DMS79 (cell line): ENCODE results near the gene PLXNA2.
A peak's percentile ranks its signal among the peaks of the same experiment; 100 is the strongest.

Experiments
- DNase-seq: peaks from one replicate; lab custom pipeline; 2025; lab: John Stamatoyannopoulos, UW

PLXNA2 gene

GRCh38 chr1:208264469-208265121 is 20.4 kb upstream of the PLXNA2 start:
- no peak for DNase-seq

GRCh38 chr1:208261874-208262273 is 17.7 kb upstream of the PLXNA2 start:
- no peak for DNase-seq

- no peak for DNase-seq
Measured at GRCh38 chr1:208258277-208258676, 14.1 kb upstream of the PLXNA2 start.

- DNase-seq, result no peak
Measured at GRCh38 chr1:208257351-208257750, 13.2 kb upstream of the PLXNA2 start.

- DNase-seq, result no peak
Measured at GRCh38 chr1:208256556-208256955, 12.4 kb upstream of the PLXNA2 start.

- no peak for DNase-seq
Measured at GRCh38 chr1:208256091-208256490, 11.9 kb upstream of the PLXNA2 start.

GRCh38 chr1:208254862-208255261 is 10.7 kb upstream of the PLXNA2 start:
- DNase-seq, result no peak

- no peak for DNase-seq
Measured at GRCh38 chr1:208254376-208254775, 10.2 kb upstream of the PLXNA2 start.

- no peak for DNase-seq
Measured at GRCh38 chr1:208252836-208253576, 8.8 kb upstream of the PLXNA2 start.

- no peak for DNase-seq
Measured at GRCh38 chr1:208251911-208252835, 8.0 kb upstream of the PLXNA2 start.

GRCh38 chr1:208251015-208251414 is 6.8 kb upstream of the PLXNA2 start:
- DNase-seq, result no peak

GRCh38 chr1:208250613-208251012 is 6.4 kb upstream of the PLXNA2 start:
- no peak for DNase-seq

GRCh38 chr1:208248991-208249696 is 5.0 kb upstream of the PLXNA2 start:
- DNase-seq, result no peak

GRCh38 chr1:208248307-208248801 is 4.2 kb upstream of the PLXNA2 start:
- no peak for DNase-seq

GRCh38 chr1:208247696-208248095 is 3.5 kb upstream of the PLXNA2 start:
- DNase-seq, result no peak

- peak; percentile 81 for DNase-seq
Measured at GRCh38 chr1:208245185-208245705, 1.1 kb upstream of the PLXNA2 start.

- DNase-seq, result no peak
Measured at GRCh38 chr1:208243527-208243966, 637 bp downstream of the PLXNA2 start.

GRCh38 chr1:208242941-208243526 is 1.1 kb downstream of the PLXNA2 start:
- no peak for DNase-seq

GRCh38 chr1:208242146-208242545 is 2.0 kb downstream of the PLXNA2 start:
- no peak for DNase-seq

GRCh38 chr1:208241512-208241911 is 2.7 kb downstream of the PLXNA2 start:
- no peak for DNase-seq
